ENCODE results near the gene INPP5F.

- TF ChIP-seq ZNF274 (IDR thresholded peaks at IDR 0.05; ENCODE audit: low read depth, low read length): no peak
- no peak for TF ChIP-seq YY1 (IDR thresholded peaks at IDR 0.05; ENCODE audit: insufficient read depth, insufficient read length)
These were observed 101.6 kb downstream of the INPP5F start for GRCh38 chr10:119827430-119827829.

Measured in NT2/D1 (cell line).